HG02870 (cell line): ENCODE data around the gene ATXN1.

Source experiments
- ATAC-seq: cut with Tn5 transposase; IDR thresholded peaks from one replicate; pipeline ENCODE4 v1.9.1; 2021; ENCODE audit warnings: mild to moderate bottlenecking, moderate library complexity; ENCODE audit not compliant: unreplicated experiment

ATXN1 gene

GRCh38 chr6:16783952-16784565 lies 22.8 kb upstream of the ATXN1 start:
- ATAC-seq = no peak

DNA sequence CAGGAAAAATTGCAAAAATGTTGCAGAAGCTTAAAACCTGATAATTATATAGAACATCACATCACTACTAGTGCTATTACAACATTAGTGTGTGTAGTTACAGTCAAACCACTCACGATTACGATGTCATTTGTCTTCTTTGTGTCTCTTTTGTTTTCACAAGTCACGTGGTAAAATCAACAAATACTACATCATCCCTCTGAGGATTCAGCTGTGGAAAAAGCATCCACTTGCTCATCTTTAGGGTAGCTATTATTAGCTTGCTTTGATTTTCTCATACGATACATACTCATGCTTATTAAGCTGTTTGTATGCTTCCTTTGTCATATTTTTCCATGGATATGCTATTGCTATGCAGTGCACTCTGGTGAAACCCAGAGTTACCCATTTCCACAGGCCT lies 22.2 kb upstream of the ATXN1 start:
- no peak for ATAC-seq

GRCh38 chr6:16782278-16782677 lies 21.0 kb upstream of the ATXN1 start:
- ATAC-seq = no peak

DNA sequence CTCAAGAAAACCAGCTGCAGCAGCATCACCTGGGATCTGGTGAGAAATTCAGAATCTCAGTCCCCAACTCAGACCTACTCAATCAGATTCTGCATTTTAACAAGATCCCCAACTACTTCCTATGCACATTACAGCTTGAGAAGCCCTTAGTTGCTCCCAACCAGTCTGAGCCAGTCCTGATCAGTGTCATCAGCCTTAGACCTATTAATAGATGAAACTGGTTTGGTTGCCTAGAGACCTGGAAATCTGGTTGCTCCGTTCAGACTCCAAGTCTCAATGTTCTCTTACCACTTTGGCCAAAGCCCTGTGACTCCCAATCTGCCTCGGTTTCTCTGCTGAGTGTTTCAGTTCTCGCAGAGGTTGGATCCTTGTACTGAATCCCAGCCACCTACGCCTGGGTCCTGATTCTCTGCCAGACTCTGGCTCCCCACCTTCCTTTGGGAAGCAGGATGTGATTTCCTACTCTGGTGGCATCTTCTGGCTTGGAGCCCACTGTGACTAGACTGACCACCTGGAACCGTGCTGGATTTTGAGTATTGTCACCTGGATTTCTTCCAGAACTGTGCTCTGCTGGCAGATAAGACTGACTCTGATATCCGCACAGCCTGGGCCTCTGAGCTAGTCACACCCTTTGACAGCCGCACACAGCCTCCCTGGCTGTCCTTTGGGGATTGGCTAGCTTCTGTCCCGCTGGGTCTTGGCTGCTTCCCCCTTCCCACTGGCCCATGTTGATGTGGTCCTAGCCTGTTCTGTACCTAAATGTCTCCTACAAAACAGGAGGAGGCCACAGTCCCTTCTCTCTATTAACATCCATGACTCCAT lies 20.3 kb upstream of the ATXN1 start:
- ATAC-seq = no peak

DNA sequence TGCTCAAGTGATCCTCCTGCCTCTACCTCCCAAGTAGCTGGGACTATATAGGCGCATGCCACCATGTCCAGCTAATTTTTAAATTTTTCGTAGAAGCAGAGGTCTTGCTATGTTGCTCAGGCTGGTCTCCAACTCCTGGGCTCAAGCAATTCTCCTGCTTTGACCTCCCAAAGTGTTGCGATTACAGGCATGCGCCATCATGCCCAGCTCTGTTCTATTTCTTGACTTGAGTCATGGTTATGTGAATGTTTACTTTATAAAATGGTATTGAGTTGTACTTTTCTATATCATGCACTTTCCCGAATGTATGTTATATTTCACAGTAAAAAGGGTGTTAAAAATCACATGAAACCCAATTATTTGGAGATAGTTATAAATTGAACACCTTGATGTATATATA lies 17.3 kb upstream of the ATXN1 start:
- ATAC-seq = no peak

DNA sequence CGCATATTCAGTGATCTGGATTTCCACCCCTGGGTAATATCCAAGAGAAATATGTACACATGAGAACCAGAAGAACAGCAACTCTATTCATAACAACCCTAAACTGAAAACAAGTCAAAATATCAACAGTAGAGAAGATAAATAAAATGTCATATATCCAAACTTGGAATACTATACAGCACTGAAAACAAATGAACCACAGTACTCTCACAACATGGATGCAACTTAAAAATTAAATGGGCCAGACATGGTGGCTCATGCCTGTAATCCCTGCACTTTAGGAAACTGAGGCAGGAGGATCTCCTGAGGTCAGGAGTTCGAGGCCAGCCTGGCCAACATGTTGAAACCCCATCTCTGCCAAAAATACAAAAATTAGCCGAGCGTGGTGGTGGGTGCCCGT lies 16.5 kb upstream of the ATXN1 start:
- no peak for ATAC-seq

GRCh38 chr6:16776394-16777017 lies 15.2 kb upstream of the ATXN1 start:
- ATAC-seq = no peak

DNA sequence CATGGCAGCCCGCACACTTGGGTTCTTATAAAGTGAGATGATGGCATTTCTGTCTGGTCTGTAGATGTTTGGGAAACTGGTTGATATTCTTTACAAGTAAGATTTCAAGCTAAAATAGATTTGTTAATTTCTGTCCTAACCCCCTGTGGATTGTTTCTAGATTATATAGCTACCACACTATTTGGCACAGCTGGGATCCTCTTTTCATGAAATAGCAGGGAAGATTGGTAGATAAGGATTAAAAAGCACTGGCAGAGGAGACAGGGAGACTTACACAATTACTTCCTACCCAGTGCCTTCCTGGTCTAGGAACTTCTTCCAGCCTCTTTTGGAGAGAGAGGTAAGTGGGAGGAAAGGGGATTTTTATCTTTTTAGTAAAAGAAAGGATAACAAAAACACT lies 13.2 kb upstream of the ATXN1 start:
- no peak for ATAC-seq

DNA sequence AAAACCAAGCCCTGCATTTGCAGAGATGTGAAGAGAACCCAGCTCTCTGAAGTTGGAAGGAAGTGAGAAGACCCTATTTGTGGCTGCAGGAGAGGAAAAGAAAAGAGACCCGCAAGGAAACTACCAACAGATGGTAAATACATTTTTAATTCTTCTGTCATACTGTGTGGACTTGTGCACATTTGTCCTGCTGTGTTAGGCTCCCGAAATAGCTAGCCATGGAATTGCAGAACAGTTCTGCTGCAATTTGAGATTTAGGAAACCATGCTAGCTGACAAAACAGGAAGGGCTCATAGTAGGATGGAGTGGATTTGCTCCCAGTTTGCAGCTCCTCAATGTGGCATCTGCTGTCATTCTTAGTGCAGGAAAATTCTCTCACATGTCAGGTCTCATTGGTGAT lies 12.1 kb upstream of the ATXN1 start:
- ATAC-seq = no peak

DNA sequence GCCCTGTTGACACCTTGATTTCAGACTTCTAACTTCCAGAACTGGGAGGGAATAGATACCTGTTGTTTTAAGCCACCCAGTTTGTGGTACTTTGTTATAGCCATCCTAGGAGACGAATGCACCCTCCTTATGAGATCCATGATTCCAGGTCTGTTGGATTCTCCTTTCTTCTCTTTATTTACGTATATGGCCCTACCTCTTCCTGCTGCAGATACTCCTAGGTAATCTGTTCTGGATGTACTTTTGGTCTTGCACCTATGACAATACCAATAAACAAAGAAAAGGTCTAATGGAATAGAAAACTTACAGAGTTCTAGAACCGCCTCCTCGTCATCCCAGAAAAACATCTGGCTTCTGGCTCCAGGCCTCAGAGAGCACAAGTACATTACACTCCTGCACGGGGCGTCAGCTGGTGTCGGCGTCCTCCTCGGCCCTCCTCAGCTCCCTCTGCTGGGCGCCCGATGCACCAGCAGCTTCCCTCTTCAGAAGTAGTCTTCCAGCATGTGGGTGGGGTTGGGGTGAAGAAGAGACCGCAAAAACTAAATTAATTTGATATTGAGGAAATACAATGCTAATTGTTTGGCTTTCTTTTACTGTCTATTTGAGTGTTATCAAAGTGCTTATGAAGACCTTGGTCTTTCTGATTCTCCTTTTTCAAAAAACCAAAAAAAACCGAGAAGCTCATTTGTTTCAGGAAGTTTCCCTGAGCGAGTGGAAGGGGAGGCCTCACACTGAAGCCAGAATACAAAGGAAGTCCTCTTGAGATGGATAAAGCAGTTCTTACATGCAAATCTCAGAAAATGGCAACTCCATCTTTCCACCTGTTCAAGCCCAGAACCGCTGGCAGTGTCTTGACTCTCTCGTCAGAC lies 9.7 kb upstream of the ATXN1 start:
- peak; percentile 78 for ATAC-seq

DNA sequence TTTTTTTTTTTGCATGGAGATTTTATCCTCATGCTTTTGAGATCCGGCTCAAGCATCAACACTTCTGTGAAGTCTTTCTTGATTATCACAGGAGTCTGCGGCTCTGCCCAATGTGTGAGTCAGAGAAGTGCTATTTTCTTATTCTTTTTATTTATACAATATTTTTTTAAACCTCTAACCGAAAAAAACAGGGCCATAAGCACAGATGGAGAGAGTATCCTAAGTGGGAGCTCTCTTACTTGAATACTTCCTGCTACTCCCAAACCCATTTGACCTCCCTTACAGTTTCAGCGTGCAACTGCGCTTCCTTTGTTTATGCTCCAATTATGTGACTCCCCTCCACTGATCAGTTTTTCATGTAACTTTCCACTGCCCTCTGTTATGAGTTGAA lies 8.7 kb upstream of the ATXN1 start:
- ATAC-seq = no peak

DNA sequence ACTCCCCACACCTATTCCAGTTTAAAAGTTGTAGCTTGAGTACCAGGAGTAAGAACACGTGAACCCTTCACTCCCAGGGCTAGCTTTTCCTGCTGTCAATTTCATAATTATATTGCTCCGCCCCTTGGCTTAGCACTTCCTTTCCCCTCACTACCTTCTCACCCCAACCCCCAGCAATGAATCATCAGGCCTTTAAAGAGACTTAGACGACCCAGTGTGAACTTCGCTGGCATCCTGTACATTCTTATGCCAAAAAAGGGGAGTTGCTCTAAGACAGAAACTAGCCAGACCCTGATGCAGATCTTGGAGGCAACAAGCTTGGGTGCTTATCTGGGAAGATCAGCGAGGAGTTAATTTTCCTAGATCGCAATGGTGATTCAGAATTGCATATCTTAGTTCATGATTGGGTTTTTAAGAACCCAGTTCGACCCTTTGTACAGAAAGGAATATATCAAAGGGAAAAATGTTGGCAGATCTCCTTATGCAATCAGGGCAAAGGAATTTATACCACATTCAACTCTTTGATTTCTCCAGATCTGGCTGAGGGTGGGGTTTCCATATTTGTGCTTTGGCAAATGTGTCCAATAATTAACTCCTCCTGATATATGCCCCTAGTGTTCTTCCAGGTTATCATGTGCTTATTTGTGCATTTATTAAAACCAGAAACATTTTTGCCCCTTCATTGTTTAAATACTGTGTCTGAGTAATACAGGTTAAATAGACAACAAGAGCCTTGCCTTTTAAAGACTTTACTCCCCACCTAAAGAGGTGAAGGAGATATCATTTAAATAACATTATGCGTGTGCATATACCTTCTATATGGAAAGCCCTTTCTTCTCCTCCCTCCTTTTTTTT lies 8.1 kb upstream of the ATXN1 start:
- ATAC-seq = no peak

GRCh38 chr6:16768477-16768830 lies 7.2 kb upstream of the ATXN1 start:
- no peak for ATAC-seq

- no peak for ATAC-seq
These were observed 6.7 kb upstream of the ATXN1 start for GRCh38 chr6:16767765-16768476.

DNA sequence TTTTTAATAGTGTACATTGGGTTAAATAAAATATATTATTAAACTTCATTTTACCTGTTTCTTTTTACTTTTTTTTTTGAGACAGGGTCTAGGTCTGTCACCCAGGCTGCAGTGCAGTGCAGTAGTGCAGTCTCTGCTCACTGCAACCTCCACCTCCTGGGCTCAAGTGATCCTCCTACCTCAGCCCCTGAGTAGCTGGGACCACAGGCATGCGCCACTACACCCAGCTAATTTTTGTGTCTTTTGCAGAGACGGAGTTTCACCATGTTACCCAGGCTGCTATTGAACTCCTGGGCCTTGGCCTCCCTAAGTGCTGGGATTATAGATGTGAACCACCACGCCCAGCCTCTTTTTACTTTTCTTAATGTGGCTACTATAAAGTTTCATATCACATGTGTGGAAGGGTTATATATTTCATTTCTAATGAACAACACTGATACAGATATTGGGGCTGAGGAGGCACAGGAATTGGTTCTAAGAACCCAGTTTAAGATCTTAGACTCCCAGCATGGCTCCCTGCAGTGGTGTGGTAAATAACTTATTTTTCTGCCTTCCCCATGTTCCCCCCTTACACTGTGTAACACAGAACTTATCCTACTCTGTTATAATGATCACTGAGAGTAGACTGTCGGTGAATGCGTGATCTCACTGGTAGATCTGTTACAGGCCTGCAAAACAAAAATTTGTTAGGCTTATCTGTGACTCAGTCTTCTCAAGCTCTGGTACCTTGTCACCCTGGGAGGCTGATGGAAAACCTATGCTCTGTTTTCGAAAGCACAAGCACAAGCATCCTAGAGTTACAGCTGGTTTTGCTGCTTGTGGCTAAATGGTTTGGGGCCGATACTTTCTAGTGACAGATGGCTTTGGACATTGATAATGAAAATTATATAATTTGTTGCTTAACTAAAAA lies 5.8 kb upstream of the ATXN1 start:
- ATAC-seq = no peak

DNA sequence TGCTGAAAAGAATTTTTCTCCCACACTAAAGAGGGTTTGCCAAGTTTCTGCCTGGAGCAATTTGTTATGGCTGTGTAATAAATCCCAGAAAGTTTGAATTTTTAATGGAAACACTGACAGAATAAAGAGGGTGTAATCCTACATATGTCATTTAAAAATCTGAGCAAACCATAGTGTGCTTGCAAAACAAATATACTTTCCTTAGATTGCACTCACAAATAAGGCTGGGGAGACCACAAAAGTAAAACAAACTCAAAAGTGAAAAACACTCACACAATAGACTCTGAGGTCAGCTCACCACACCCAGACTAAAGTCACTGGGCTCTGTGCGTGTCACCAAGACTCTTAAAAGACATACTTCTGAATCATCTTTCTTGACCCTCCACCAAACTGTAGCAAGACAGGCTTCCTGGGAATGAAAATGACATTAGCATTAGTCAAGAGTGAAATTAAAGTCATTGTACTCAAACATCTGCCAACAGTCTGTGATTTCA lies 4.8 kb upstream of the ATXN1 start:
- no peak for ATAC-seq

DNA sequence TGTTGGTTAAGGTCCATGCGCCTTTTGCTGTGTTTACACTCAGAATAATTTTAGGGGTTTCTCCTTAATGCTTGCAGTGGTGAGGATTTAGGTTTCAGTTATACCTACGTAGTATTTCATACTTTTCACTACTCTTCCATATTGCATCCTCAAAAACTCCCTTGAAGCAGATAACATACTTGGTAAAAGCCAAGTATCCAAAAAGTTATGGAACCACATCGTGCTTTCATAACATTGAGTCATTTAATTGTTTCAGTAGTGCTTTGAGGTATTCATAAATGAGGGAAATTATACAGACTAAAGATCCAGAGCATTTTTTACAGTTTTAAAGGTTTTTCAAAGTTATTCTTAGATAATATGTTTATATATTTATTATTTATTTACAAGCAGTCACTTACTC lies 4.0 kb upstream of the ATXN1 start:
- no peak for ATAC-seq

GRCh38 chr6:16764188-16764950 lies 3.1 kb upstream of the ATXN1 start:
- no peak for ATAC-seq
